Pons (tissue), 1 donor: Measurements from ENCODE around the gene C11orf91.
"Not testable (repeated sequence)": the region's sequence is repeated elsewhere in the genome, so short reads cannot be mapped to it uniquely, and the experiment has no call there.

Source experiments
- DNase-seq: peaks from one replicate; pipeline ENCODE4 v3.0.0-alpha.2; 2016; ENCODE audit warnings: low spot score

The C11orf91 gene

GRCh38 chr11:33700502-33701271 lies at the start of gene C11orf91:
Gene C11orf91 (minus strand): TSS chr11:33700826. CDS start chr11:33700740, 86 bp downstream.
- peak; percentile 85 for DNase-seq

GRCh38 chr11:33747979-33748378 lies 47.4 kb upstream of the C11orf91 start:
- no peak for DNase-seq

GRCh38 chr11:33743291-33743690 lies 42.7 kb upstream of the C11orf91 start:
- no peak for DNase-seq

- DNase-seq, result peak; percentile 55
Measured at GRCh38 chr11:33742249-33742851, 41.7 kb upstream of the C11orf91 start.

- DNase-seq, result no peak
Measured at GRCh38 chr11:33741806-33742205, 41.2 kb upstream of the C11orf91 start.

GRCh38 chr11:33737362-33737821 lies 36.8 kb upstream of the C11orf91 start:
- no peak for DNase-seq

GRCh38 chr11:33736148-33736812 lies 35.7 kb upstream of the C11orf91 start, which contains the start of gene CD59:
Gene CD59 (minus strand): TSS chr11:33736423. CDS start chr11:33722445, 13,978 bp downstream.
- peak; percentile 87 for DNase-seq

- no peak for DNase-seq
Measured at GRCh38 chr11:33735271-33736147, 34.9 kb upstream of the C11orf91 start.

- peak; percentile 46 for DNase-seq
Measured at GRCh38 chr11:33734441-33735270, 34.0 kb upstream of the C11orf91 start.

- no peak for DNase-seq
Measured at GRCh38 chr11:33733980-33734379, 33.4 kb upstream of the C11orf91 start.

- DNase-seq, result peak; percentile 63
Measured at GRCh38 chr11:33731723-33732531, 31.3 kb upstream of the C11orf91 start.

- DNase-seq, result no peak
Measured at GRCh38 chr11:33730716-33731115, 30.1 kb upstream of the C11orf91 start.

- not testable (repeated sequence) for DNase-seq
Measured at GRCh38 chr11:33729072-33729664, 28.5 kb upstream of the C11orf91 start.

- DNase-seq, result not testable (repeated sequence)
Measured at GRCh38 chr11:33727539-33727938, 26.9 kb upstream of the C11orf91 start.

GRCh38 chr11:33725496-33725895 lies 24.9 kb upstream of the C11orf91 start:
- no peak for DNase-seq

GRCh38 chr11:33724644-33725035 lies 24.0 kb upstream of the C11orf91 start:
- DNase-seq, result peak; percentile 84

GRCh38 chr11:33723238-33723881 lies 22.7 kb upstream of the C11orf91 start:
- DNase-seq, result no peak

GRCh38 chr11:33722590-33723234 lies 22.1 kb upstream of the C11orf91 start:
- DNase-seq, result no peak
